Neuronal stem cell (in vitro differentiated cells): Measurements from ENCODE around the gene EBF4.

Experiments
- DNase-seq: peaks from one replicate; pipeline ENCODE4 v3.0.0-alpha.2; 2013; ENCODE audit warnings: low spot score
- H2AFZ ChIP-seq: one replicate; pipeline ENCODE4 v1.6.1; 2013; ENCODE audit warnings: mild to moderate bottlenecking, low read length, inconsistent platforms
- H2AK5ac ChIP-seq: 2 replicates; pipeline ENCODE4 v1.6.1; 2013; ENCODE audit warnings: low read depth, mild to moderate bottlenecking, inconsistent platforms, low read length, moderate library complexity, mixed read lengths
- H2BK120ac ChIP-seq: 2 replicates; pipeline ENCODE4 v1.6.1; 2013; ENCODE audit warnings: low read depth, mild to moderate bottlenecking, inconsistent platforms, low read length, moderate library complexity, mixed read lengths
- H2BK12ac ChIP-seq: one replicate; pipeline ENCODE4 v1.6.1; 2013; ENCODE audit warnings: low read length, inconsistent platforms
- H2BK15ac ChIP-seq: 2 replicates; pipeline ENCODE4 v1.6.1; 2013; ENCODE audit warnings: mild to moderate bottlenecking, low read length, inconsistent platforms, mixed read lengths
- H2BK5ac ChIP-seq: one replicate; pipeline ENCODE4 v1.6.1; 2013; ENCODE audit warnings: inconsistent platforms, mild to moderate bottlenecking, low read length, moderate library complexity
- H3K14ac ChIP-seq: one replicate; pipeline ENCODE4 v1.6.1; 2013; ENCODE audit warnings: low read length, inconsistent platforms
- H3K18ac ChIP-seq: 2 replicates; pipeline ENCODE4 v1.6.1; 2013; ENCODE audit warnings: low read length, inconsistent platforms
- H3K23ac ChIP-seq: 2 replicates; pipeline ENCODE4 v1.6.1; 2013; ENCODE audit warnings: low read depth, mild to moderate bottlenecking, mixed read lengths, low read length, inconsistent platforms; ENCODE audit not compliant: poor library complexity
- H3K27ac ChIP-seq: replicated peaks from 3 replicates; pipeline ENCODE4 v1.5.1; 2013; ENCODE audit warnings: low read length, inconsistent platforms
- H3K27me3 ChIP-seq, 3 experiments: 2 replicates each; pipeline ENCODE4 v1.6.1; 2013; ENCODE audit warnings: low read length in 3 of 3, mild to moderate bottlenecking in 2 of 3, inconsistent platforms in 1 of 3, low read depth in 1 of 3, mixed read lengths in 1 of 3, moderate library complexity in 1 of 3; ENCODE audit not compliant: control insufficient read depth in 3 of 3, insufficient read depth in 3 of 3
- H3K36me3 ChIP-seq, 2 donors: replicated peaks in 1 of 2; 2 replicates each; pipeline ENCODE4 v1.6.1; 2013; ENCODE audit warnings: low read length in 2 of 2; ENCODE audit not compliant: control insufficient read depth in 2 of 2, insufficient read depth in 2 of 2
- H3K4ac ChIP-seq: 2 replicates; pipeline ENCODE4 v1.6.1; 2013; ENCODE audit warnings: inconsistent platforms, mild to moderate bottlenecking, low read length, moderate library complexity
- H3K4me1 ChIP-seq, 2 donors: 1 replicate in 1 of 2; 2 replicates in 1 of 2; pipeline ENCODE4 v1.6.1; 2013; ENCODE audit warnings: low read length in 2 of 2, low read depth in 1 of 2; ENCODE audit not compliant: control insufficient read depth in 2 of 2, insufficient read depth in 1 of 2
- H3K4me2 ChIP-seq: one replicate; pipeline ENCODE4 v1.6.1; 2013; ENCODE audit warnings: mild to moderate bottlenecking, low read length, inconsistent platforms; ENCODE audit not compliant: insufficient read depth, poor library complexity, severe bottlenecking
- H3K4me3 ChIP-seq, 2 donors: 2 replicates each; pipeline ENCODE4 v1.5.1; 2013; ENCODE audit warnings: low read length in 2 of 2, mild to moderate bottlenecking in 2 of 2, inconsistent platforms in 1 of 2, moderate library complexity in 1 of 2
- H3K79me1 ChIP-seq: one replicate; pipeline ENCODE4 v1.6.1; 2013; ENCODE audit warnings: low read depth, mild to moderate bottlenecking, inconsistent platforms, low read length, moderate library complexity
- H3K9ac ChIP-seq: one replicate; pipeline ENCODE4 v1.6.1; 2013; ENCODE audit warnings: mild to moderate bottlenecking, low read depth, low read length, inconsistent platforms; ENCODE audit not compliant: poor library complexity
- H3K9me3 ChIP-seq, 2 donors: replicated peaks in 1 of 2; 2 replicates each; pipeline versions ENCODE3 to v1.6.1; 2013; ENCODE audit warnings: low read length in 2 of 2, mild to moderate bottlenecking in 2 of 2, inconsistent platforms in 1 of 2, low read depth in 1 of 2, mixed read lengths in 1 of 2, moderate library complexity in 1 of 2; ENCODE audit not compliant: control insufficient read depth in 2 of 2, insufficient read depth in 1 of 2
- H4K8ac ChIP-seq: one replicate; pipeline ENCODE4 v1.6.1; 2013; ENCODE audit warnings: low read depth, mild to moderate bottlenecking, inconsistent platforms, low read length, moderate library complexity
- H4K91ac ChIP-seq: one replicate; pipeline ENCODE4 v1.6.1; 2013; ENCODE audit warnings: low read length, low read depth, mild to moderate bottlenecking, inconsistent platforms; ENCODE audit not compliant: poor library complexity
- WGBS, 2 donors: extraction: QIAGEN DNeasy Blood & Tissue Kit; methylation state at CpG; one replicate each; pipeline ENCODE4 v1.1.7; 2013; ENCODE audit warnings: missing lambda C conversion rate in 2 of 2, mixed read lengths in 1 of 2; ENCODE audit not compliant: insufficient read length in 2 of 2, insufficient replicate concordance in 1 of 2; ENCODE audit errors: extremely low coverage in 2 of 2; 5-methylcytosine and 5-hydroxymethylcytosine counted together

Gene EBF4

DNA sequence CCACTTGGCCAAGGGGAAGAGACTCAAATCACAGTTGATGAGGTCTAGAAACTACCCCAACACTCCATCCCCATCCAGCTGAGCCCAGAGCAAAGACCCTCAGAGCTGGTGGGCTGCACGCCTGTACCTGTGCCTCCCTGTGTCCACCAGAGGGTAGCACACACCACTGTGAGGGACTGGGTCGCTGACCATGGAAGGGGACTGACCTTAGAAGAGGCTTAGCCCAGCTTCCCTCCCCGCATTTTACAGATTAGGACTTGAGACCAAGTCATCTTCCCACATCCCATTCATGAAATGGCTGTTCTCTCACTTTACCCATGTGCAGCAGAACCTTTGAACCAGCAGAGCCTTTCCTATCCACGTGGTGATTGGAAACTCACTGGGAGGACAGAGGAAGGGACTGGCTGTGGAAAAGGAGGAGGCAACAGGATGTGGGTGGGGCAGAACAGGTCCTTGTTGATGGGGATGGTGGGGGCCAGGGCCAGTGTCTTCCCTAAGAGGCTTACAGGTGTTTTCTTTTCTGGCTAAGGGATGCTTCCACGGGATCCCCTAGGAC lies 63.6 kb downstream of the EBF4 start:
- no peak overlapping the region for H3K4ac ChIP-seq
- H3K18ac ChIP-seq = no peak overlapping the region
- H2AFZ ChIP-seq = peak overlapping the region; percentile 52
- no peak overlapping the region for H2BK120ac ChIP-seq
- H3K9ac ChIP-seq = no peak overlapping the region
- H3K14ac ChIP-seq = peak overlapping the region; percentile 72
- peak; percentile 65 for DNase-seq
- H3K27ac ChIP-seq = no peak overlapping the region
- peaks cover 9 to 40% (median 34%) of the 10 kb centered on the region in 3 experiments for H3K27me3 ChIP-seq
- no peak overlapping the region for H4K8ac ChIP-seq
- H4K91ac ChIP-seq = no peak overlapping the region
- no peaks in the 10 kb centered on the region for H3K36me3 ChIP-seq
- no peak overlapping the region for H3K4me3 ChIP-seq
- no peak overlapping the region for H2BK15ac ChIP-seq
- H3K4me1 ChIP-seq = peaks cover 4 to 14% of the 10 kb centered on the region in 2 donors
- no peaks in the 10 kb centered on the region for H3K9me3 ChIP-seq
- peak overlapping the region; percentile 82 for H2BK12ac ChIP-seq
- no peak overlapping the region for H3K4me2 ChIP-seq
- no peak overlapping the region for H2BK5ac ChIP-seq
- no peak overlapping the region for H3K23ac ChIP-seq
- H3K79me1 ChIP-seq = no peaks in the 10 kb centered on the region
- H2AK5ac ChIP-seq = peak overlapping the region; percentile 42
- no CpG with 5 or more reads among the region's 5 CpGs for WGBS, 2 donors

DNA sequence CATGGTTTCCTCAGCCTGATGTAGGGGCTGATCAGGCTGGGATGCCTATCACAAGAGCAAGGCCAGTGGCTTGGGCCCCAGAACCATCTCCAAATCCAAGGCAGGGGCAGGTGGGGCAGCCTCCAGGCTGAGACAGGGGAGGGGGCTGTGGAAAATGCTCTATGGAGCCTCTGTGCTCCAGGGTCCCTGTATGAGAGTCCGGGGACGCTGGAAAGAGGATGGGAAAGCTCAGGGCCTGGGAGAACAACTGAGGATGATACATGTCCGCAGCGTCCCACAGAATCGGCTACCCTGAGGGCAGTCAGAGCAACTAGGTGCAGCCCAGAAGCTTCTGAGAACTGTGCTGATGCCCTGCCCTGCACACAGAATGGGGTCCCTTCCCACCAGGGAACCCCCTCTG lies 64.4 kb downstream of the EBF4 start:
- Histone ChIP-seq H4K8ac (no peak overlapping the region), H3K27me3 (peaks cover 5 to 33% (median 25%) of the 10 kb centered on the region in 3 experiments), H3K4me3 (no peak overlapping the region), H3K79me1 (no peaks in the 10 kb centered on the region), H3K4me2 (no peak overlapping the region), H3K36me3 (no peaks in the 10 kb centered on the region), H2BK15ac (no peak overlapping the region), H3K27ac (no peak overlapping the region), H3K23ac (no peak overlapping the region), H2AK5ac (no peak overlapping the region), H2BK12ac (no peak overlapping the region), H4K91ac (no peak overlapping the region), H3K4ac (no peak overlapping the region), H3K9ac (no peak overlapping the region), H3K18ac (no peak overlapping the region), H2AFZ (no peak overlapping the region), H2BK5ac (no peak overlapping the region), H3K9me3 (no peaks in the 10 kb centered on the region), H3K4me1 (peaks cover 4 to 14% of the 10 kb centered on the region in 2 donors), H2BK120ac (no peak overlapping the region), H3K14ac (no peak overlapping the region)
- WGBS, 2 donors = no CpG with 5 or more reads among the region's 5 CpGs
- DNase-seq = no peak

DNA sequence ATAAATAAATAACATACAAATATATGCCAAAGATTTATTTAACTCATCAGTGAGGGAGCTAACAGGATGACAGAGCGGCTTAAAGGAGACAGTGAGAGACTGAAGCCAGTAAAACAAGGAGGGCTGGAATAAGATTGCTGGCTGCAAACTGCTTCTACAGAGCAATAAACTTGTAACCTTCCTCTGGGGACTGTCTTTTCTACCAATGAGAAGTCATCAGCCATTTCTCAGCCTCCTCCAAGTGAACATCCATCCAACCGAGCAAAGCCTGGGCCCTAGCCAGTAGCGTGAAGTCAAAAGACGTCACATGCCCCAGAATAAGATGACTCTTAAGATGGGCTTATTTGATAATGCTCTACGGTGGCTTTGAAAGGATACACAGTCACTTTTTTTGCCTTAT lies 65.4 kb downstream of the EBF4 start:
- WGBS, 2 donors = no CpG with 5 or more reads among the region's 5 CpGs
- no peak overlapping the region for H2BK120ac ChIP-seq
- H3K27ac ChIP-seq = no peak overlapping the region
- no peak overlapping the region for H4K91ac ChIP-seq
- H3K23ac ChIP-seq = no peak overlapping the region
- H3K79me1 ChIP-seq = no peaks in the 10 kb centered on the region
- no peak for DNase-seq
- no peaks in the 10 kb centered on the region for H3K36me3 ChIP-seq
- no peak overlapping the region for H4K8ac ChIP-seq
- H2AFZ ChIP-seq = no peak overlapping the region
- no peak overlapping the region for H3K14ac ChIP-seq
- H3K4me1 ChIP-seq = peaks cover 2 to 13% of the 10 kb centered on the region in 2 donors
- no peak overlapping the region for H2BK12ac ChIP-seq
- no peaks in the 10 kb centered on the region for H3K9me3 ChIP-seq
- H2BK5ac ChIP-seq = no peak overlapping the region
- H2AK5ac ChIP-seq = no peak overlapping the region
- H3K18ac ChIP-seq = no peak overlapping the region
- no peak overlapping the region for H2BK15ac ChIP-seq
- H3K4me3 ChIP-seq = no peak overlapping the region
- no peak overlapping the region for H3K4ac ChIP-seq
- no peak overlapping the region for H3K4me2 ChIP-seq
- H3K27me3 ChIP-seq = peaks cover 0 to 33% (median 16%) of the 10 kb centered on the region in 3 experiments
- H3K9ac ChIP-seq = no peak overlapping the region

- WGBS, 2 donors = no CpG with 5 or more reads among the region's 10 CpGs
- H3K27me3 ChIP-seq = peaks cover 0 to 26% (median 6%) of the 10 kb centered on the region in 3 experiments
- no peak overlapping the region for H4K91ac ChIP-seq
- H2BK15ac ChIP-seq = no peak overlapping the region
- H3K79me1 ChIP-seq = no peaks in the 10 kb centered on the region
- no peak overlapping the region for H3K9ac ChIP-seq
- H2BK120ac ChIP-seq = no peak overlapping the region
- no peak overlapping the region for H3K14ac ChIP-seq
- H3K36me3 ChIP-seq = no peaks in the 10 kb centered on the region
- H3K4me2 ChIP-seq = no peak overlapping the region
- peaks cover 2 to 12% of the 10 kb centered on the region in 2 donors for H3K4me1 ChIP-seq
- H3K27ac ChIP-seq = no peak overlapping the region
- no peak overlapping the region for H4K8ac ChIP-seq
- H2BK5ac ChIP-seq = no peak overlapping the region
- no peak overlapping the region for H3K4ac ChIP-seq
- peak overlapping the region; percentile 46 for H2AK5ac ChIP-seq
- DNase-seq = no peak
- H2AFZ ChIP-seq = no peak overlapping the region
- no peaks in the 10 kb centered on the region for H3K9me3 ChIP-seq
- no peak overlapping the region for H2BK12ac ChIP-seq
- H3K18ac ChIP-seq = no peak overlapping the region
- H3K23ac ChIP-seq = peak overlapping the region; percentile 52
- peak overlapping the region in 1 of 2 donors; percentile 11 for H3K4me3 ChIP-seq
Observed at GRCh38 chr20:2759143-2759542, 66.6 kb downstream of the EBF4 start.
